Large intestine (tissue), 3 donors: ENCODE results near the gene REXO2. TPM values are rescaled to one million over a fixed set of nuclear protein-coding genes. Genes with fewer than 3 reads are reported as not detected.

ENCODE experiments used
- DNase-seq, 2 donors: peaks; one replicate each; pipeline versions ENCODE4 v3.0.0 to v3.0.0-alpha.2; 2013
- H3K27ac ChIP-seq: one replicate; pipeline ENCODE4 v1.5.1; 2013; ENCODE audit warnings: low read length
- H3K27me3 ChIP-seq: 2 replicates; pipeline ENCODE4 v1.6.1; 2013; ENCODE audit warnings: low read length; ENCODE audit not compliant: control insufficient read depth, insufficient read depth
- H3K36me3 ChIP-seq: 2 replicates; pipeline ENCODE4 v1.6.1; 2013; ENCODE audit warnings: low read length; ENCODE audit not compliant: control insufficient read depth, insufficient read depth
- H3K4me1 ChIP-seq: one replicate; pipeline ENCODE4 v1.6.1; 2013; ENCODE audit warnings: low read length; ENCODE audit not compliant: control insufficient read depth, insufficient read depth
- H3K4me3 ChIP-seq: one replicate; pipeline ENCODE4 v1.5.1; 2013; ENCODE audit warnings: low read length
- H3K9me3 ChIP-seq: one replicate; pipeline ENCODE4 v1.6.1; 2013; ENCODE audit warnings: mild to moderate bottlenecking, low read depth, low read length, moderate library complexity; ENCODE audit not compliant: control insufficient read depth
- WGBS: methylation state at CpG from one replicate; pipeline ENCODE4 v1.1.5; 2013; ENCODE audit warnings: low lambda C conversion rate; ENCODE audit not compliant: insufficient coverage; 5-methylcytosine and 5-hydroxymethylcytosine counted together
- polyA plus RNA-seq: library from polyadenylated mRNA; unstranded; fragments of 120-200 nt; gene quantifications from one replicate; pipeline ENCODE4 v1.2.1, GENCODE V29; 2013

The REXO2 gene
- polyA plus RNA-seq, 1 donor, result 52.6 TPM

GRCh38 chr11:114466742-114467141, 27.5 kb downstream of the REXO2 start:
- Histone ChIP-seq H3K27me3 (no peaks in the 10 kb centered on the region), H3K36me3 (no peaks in the 10 kb centered on the region), H3K9me3 (no peaks in the 10 kb centered on the region), H3K27ac (no peak overlapping the region), H3K4me3 (no peak overlapping the region), H3K4me1 (no peaks in the 10 kb centered on the region)
- WGBS, result 100% methylated on average over 1 of the region's 3 CpGs
- DNase-seq, result no peak

DNA sequence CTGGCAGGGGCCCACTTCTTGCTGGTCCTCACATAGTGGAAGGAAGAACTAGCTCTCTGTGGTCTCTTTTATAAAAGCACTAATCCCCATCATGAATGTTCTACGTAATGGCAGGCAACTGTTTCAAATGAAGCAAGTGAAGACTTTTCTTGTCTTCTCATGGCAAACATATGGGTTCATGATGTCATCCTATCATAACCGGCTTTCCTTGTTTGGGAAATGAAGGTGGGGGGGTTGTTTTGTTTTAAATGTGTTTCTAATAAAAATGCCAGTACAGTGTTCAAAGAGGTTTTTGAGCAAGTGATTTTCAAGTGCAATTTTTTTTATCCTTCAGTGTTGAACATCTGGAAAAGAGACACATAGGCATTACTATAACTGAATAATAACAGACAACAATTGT, 33.4 kb downstream of the REXO2 start:
- no CpG with 5 or more reads among the region's 2 CpGs for WGBS
- H3K27me3 ChIP-seq, result no peaks in the 10 kb centered on the region
- H3K36me3 ChIP-seq, result no peaks in the 10 kb centered on the region
- H3K4me3 ChIP-seq, result no peak overlapping the region
- no peaks in the 10 kb centered on the region for H3K9me3 ChIP-seq
- no peak overlapping the region for H3K27ac ChIP-seq
- DNase-seq, result no peak
- no peaks in the 10 kb centered on the region for H3K4me1 ChIP-seq

DNA sequence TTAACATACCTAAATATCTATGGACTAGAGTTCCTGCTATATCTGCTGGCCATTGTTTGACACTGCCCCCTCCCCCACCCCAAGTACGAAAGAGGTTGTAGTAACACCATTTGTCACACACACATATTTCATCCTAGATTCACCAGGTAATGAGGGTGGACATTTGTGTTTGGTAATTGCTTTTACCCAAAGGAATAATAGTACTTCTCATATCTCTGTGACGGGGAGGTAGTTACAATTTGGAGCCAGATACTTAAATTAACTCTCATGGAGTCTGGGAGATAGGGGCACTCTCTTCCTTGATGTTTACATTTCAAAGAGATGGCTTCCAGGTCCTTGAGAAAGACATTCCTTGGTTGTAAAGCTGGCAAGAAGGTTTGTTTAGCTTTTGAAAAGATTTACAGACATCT, 38.7 kb downstream of the REXO2 start:
- DNase-seq, result no peak
- Histone ChIP-seq H3K9me3 (no peaks in the 10 kb centered on the region), H3K4me1 (no peaks in the 10 kb centered on the region), H3K27ac (no peak overlapping the region), H3K36me3 (no peaks in the 10 kb centered on the region), H3K27me3 (no peaks in the 10 kb centered on the region), H3K4me3 (no peak overlapping the region)
- WGBS, result no CpG with 5 or more reads among the region's 2 CpGs

GRCh38 chr11:114478768-114479167, 39.5 kb downstream of the REXO2 start:
- H3K4me1 ChIP-seq, result no peaks in the 10 kb centered on the region
- H3K27me3 ChIP-seq, result no peaks in the 10 kb centered on the region
- 83% methylated on average over 1 of the region's 4 CpGs for WGBS
- H3K4me3 ChIP-seq, result no peak overlapping the region
- H3K36me3 ChIP-seq, result no peaks in the 10 kb centered on the region
- DNase-seq, result peak; percentile 8 to 13
- no peak overlapping the region for H3K27ac ChIP-seq
- no peaks in the 10 kb centered on the region for H3K9me3 ChIP-seq

GRCh38 chr11:114479331-114479730, 40.1 kb downstream of the REXO2 start:
- Histone ChIP-seq H3K4me1 (no peaks in the 10 kb centered on the region), H3K4me3 (no peak overlapping the region), H3K27ac (no peak overlapping the region), H3K36me3 (no peaks in the 10 kb centered on the region), H3K27me3 (no peaks in the 10 kb centered on the region), H3K9me3 (no peaks in the 10 kb centered on the region)
- no CpG with 5 or more reads among the region's 1 CpG for WGBS
- no peak for DNase-seq

DNA sequence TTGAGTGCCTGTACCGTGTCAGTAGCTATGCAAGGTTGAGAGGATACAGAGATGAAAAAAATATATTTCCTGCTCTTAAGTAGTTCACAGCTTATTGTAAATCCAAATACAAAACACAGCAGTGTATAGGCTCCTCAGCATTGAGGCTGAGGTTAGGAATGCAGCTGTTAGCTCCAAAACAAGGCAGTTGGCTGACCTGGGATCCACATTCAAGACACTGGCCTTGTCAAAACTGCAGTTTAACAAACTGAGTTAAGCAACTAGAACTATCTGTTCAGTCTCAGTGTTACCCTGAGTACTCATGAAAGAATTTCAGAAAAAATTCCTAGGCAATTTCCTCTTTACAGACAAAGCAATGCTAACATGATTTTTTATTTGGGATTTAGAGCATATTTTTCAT, 42.8 kb downstream of the REXO2 start:
- Histone ChIP-seq H3K4me3 (no peak overlapping the region), H3K36me3 (no peaks in the 10 kb centered on the region), H3K27ac (no peak overlapping the region), H3K4me1 (no peaks in the 10 kb centered on the region), H3K9me3 (no peaks in the 10 kb centered on the region), H3K27me3 (no peaks in the 10 kb centered on the region)
- WGBS, result no CpG with 5 or more reads among the region's 1 CpG
- DNase-seq, result no peak

DNA sequence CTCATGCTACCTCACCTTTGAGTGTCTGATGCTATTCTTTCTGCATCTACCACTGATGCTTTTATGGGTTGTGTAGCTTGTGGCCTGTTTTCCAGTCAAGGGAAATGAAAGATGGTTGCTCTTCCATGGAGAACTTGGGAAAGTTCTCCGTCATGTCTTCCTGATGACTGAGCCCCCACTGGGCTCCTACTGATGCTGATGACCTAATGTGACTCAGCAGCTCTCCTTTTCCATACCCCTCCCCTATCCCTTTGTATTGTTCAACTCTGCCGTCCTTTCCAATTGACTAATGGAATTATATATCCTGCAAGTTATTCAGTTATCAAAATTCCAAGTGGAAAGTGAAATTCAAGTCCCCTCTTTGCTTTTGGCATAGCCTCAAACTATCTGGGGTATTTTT, 44.7 kb downstream of the REXO2 start:
- DNase-seq, result no peak
- Histone ChIP-seq H3K4me3 (no peak overlapping the region), H3K27me3 (no peaks in the 10 kb centered on the region), H3K36me3 (no peaks in the 10 kb centered on the region), H3K27ac (no peak overlapping the region), H3K4me1 (no peaks in the 10 kb centered on the region), H3K9me3 (no peaks in the 10 kb centered on the region)
- WGBS, result no CpG with 5 or more reads among the region's 2 CpGs

DNA sequence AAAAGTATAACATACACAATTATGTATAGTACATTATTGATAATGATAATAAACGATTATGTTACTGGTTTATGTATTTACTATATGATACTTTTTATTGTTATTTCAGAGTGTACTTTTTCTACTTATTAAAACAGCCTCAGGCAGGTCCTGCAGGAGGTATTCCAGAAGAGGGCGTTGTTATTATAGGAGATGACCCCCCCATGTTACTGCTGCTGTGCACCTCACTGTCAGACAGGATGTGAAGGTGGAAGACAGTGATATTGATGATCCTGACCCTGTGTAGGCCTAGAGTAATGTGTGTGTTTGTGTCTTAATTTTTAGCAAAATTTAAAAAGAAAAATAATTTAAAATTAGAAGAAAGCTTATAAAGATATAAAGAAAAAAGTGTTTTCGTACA, 57.6 kb downstream of the REXO2 start:
- Histone ChIP-seq H3K27ac (no peak overlapping the region), H3K36me3 (no peaks in the 10 kb centered on the region), H3K27me3 (no peaks in the 10 kb centered on the region), H3K9me3 (no peaks in the 10 kb centered on the region), H3K4me3 (no peak overlapping the region), H3K4me1 (no peaks in the 10 kb centered on the region)
- no peak for DNase-seq
- 75% methylated on average over 1 of the region's 3 CpGs for WGBS

DNA sequence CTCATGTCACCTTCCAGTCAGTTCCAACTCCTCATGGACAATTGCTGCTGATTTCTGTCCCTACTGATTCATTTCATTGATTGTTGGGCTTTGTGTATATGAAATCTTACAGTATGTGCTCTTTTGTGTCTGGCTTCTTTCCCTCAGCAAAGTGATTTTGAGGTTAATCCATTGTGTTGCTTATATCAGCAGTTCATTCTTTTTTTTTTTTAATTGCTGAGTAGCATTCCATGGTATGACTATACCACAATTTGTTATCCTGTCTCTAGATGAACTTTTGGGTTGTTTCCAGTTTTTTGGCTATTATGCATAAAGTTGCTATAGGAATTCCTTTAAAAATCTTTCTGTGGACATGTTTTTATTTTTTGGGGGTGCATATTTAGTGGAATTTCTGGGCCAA, 60.5 kb downstream of the REXO2 start:
- no peak overlapping the region for H3K4me3 ChIP-seq
- H3K9me3 ChIP-seq, result no peaks in the 10 kb centered on the region
- H3K36me3 ChIP-seq, result no peaks in the 10 kb centered on the region
- no peak for DNase-seq
- H3K27ac ChIP-seq, result no peak overlapping the region
- no peaks in the 10 kb centered on the region for H3K4me1 ChIP-seq
- no peaks in the 10 kb centered on the region for H3K27me3 ChIP-seq

Other genes starting within 250 kb of the REXO2 start
- 4.0 TPM for gene NNMT, start 143.1 kb upstream of the REXO2 start, polyA plus RNA-seq
- gene C11orf71, start 39.0 kb upstream of the REXO2 start, polyA plus RNA-seq, result 11.5 TPM
- 46.7 TPM for gene RBM7, start 38.8 kb upstream of the REXO2 start, polyA plus RNA-seq
- gene NXPE1, start 120.4 kb downstream of the REXO2 start, polyA plus RNA-seq, result 0.07 TPM
- not detected for gene NXPE4, start 156.3 kb downstream of the REXO2 start, polyA plus RNA-seq
- gene NXPE2, start 239.1 kb downstream of the REXO2 start, polyA plus RNA-seq, result 0.06 TPM